Measurements from ENCODE around the gene CHST12.
A peak's percentile ranks its signal among the peaks of the same experiment; 100 is the strongest.
"Not testable (repeated sequence)": the region's sequence is repeated elsewhere in the genome, so short reads cannot be mapped to it uniquely, and the experiment has no call there.

The CHST12 gene

GRCh38 chr7:2405201-2405600, 1.8 kb downstream of the CHST12 start:
- no peak for DNase-seq

- DNase-seq, result peak; percentile 59
Measured at GRCh38 chr7:2405601-2406345, 2.4 kb downstream of the CHST12 start.

GRCh38 chr7:2409745-2410414, 6.5 kb downstream of the CHST12 start:
- DNase-seq, result no peak

GRCh38 chr7:2411049-2411448, 7.6 kb downstream of the CHST12 start:
- DNase-seq, result no peak

- no peak for DNase-seq
Measured at GRCh38 chr7:2411815-2412586, 8.6 kb downstream of the CHST12 start.

GRCh38 chr7:2412587-2413201, 9.3 kb downstream of the CHST12 start:
- DNase-seq, result no peak

GRCh38 chr7:2416063-2416462, 12.7 kb downstream of the CHST12 start:
- no peak for DNase-seq

GRCh38 chr7:2416650-2417049, 13.2 kb downstream of the CHST12 start:
- no peak for DNase-seq

- not testable (repeated sequence) for DNase-seq
Measured at GRCh38 chr7:2417178-2417577, 13.8 kb downstream of the CHST12 start.

- peak; percentile 64 for DNase-seq
Measured at GRCh38 chr7:2417981-2418481, 14.6 kb downstream of the CHST12 start.

- no peak for DNase-seq
Measured at GRCh38 chr7:2420216-2420933, 17.0 kb downstream of the CHST12 start.

GRCh38 chr7:2421943-2422310, 18.5 kb downstream of the CHST12 start:
- DNase-seq, result no peak

- no peak for DNase-seq
Measured at GRCh38 chr7:2425749-2426148, 22.3 kb downstream of the CHST12 start.

GRCh38 chr7:2431260-2431867, 28.0 kb downstream of the CHST12 start:
- DNase-seq, result peak; percentile 39

- DNase-seq, result no peak
Measured at GRCh38 chr7:2432910-2433712, 29.7 kb downstream of the CHST12 start.

- no peak for DNase-seq
Measured at GRCh38 chr7:2433713-2434550, 30.5 kb downstream of the CHST12 start.

- DNase-seq, result no peak
Measured at GRCh38 chr7:2435146-2435545, 31.7 kb downstream of the CHST12 start.

GRCh38 chr7:2436341-2437104, 33.1 kb downstream of the CHST12 start:
- DNase-seq, result no peak

GRCh38 chr7:2437136-2437535, 33.7 kb downstream of the CHST12 start:
- DNase-seq, result no peak

Data from activated gamma-delta T cell treated with Interleukin-2 at 50 U/mL for 16 hours (primary cell).